Renal cortical epithelial cell (primary cell): ENCODE measurements around the gene GPR89A. TPM values are rescaled to one million over a fixed set of nuclear protein-coding genes. Genes with fewer than 3 reads are reported as not detected.
"Not testable (repeated sequence)": the region's sequence is repeated elsewhere in the genome, so short reads cannot be mapped to it uniquely, and the experiment has no call there.

Source experiments
- DNase-seq: peaks from one replicate; pipeline ENCODE4 v3.0.0-alpha.2; 2011; ENCODE audit warnings: low read depth
- total RNA-seq: library from RNA; depleted of rRNA; stranded (reverse); fragments of >200 nt; gene quantifications from 2 replicates; pipeline ENCODE4 v1.2.3, GENCODE V29; 2014

GPR89A gene
- total RNA-seq, 1 donor from 2014 or later = 44.6 TPM

DNA sequence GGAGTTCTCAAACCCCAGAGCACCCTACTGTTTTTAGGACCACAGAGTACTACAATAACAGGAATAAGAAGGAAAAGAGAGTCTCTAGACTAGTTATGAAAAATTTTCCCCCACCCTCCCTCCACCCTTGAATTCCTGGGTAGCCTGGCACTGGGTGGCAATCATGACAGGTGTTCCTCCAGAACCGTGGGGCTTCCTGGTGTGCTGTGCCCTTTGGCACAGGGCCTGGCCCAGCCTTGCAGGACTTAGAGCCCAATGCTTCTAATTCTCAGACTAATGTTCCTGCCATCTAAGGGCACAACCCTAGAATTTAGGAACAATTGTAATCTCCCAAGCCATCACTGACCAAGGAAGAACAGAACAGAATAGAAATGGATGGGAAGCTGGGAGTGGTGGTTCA, 110.0 kb downstream of the GPR89A start:
- no peak for DNase-seq

DNA sequence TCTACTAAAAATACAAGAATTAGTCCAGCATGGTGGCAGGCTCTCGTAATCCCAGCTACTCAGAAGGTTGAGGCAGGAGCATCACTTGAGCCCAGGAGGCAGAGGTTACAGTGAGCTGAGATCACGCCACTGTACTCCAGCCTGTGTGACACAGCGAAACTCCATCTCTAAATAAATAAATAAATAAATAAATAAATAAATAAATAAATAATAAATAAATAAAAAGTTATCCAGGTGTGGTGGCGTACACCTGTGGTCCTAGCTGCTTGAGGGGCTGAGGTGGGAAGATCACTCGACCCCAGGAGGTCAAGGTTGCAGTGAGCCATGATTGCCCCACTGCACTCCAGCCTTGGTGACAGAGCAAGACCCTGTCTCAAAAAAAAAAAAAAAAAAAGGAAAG, 110.7 kb downstream of the GPR89A start:
- DNase-seq = not testable (repeated sequence)

DNA sequence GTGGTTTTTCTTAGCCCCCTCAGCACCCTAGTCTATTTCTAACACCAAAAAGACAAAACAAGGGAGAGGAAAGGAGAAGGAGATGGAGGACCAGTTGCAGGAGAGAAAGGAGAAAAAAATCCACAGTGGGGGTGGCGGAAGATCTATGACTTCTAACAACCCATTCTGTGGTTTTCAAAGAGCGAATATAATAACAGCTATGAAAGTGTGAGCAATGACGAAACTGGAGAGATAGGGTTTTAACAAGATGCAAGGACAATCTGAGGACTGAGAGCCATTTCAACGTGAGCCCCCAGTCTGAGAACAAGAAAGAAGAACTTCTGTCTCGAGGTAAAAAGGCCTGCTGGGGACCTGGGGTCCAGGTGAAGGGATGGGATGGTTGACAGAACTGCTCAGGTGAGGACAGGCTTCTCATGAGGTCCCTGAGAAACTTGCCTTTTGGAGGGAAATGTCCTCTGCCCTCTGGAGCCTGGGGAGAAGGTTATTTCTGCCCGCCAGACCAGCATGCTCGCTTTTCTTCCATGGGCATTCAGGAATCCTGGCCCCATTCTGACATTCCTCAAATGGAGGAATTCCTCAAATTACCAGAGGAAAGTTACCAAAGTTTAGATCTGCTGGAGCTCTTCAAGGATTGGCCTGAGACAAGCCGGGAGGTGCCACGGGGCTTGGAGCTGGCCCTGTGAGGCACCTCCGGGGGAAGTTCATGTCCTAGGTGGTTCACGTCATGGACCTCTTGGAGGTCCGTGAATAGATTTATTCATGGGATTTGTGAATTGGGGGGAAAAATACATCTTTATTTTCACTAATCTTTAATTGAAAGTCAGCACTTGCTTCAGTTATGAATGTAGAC, 111.7 kb downstream of the GPR89A start, which contains the start of gene CD160:
Gene CD160 (plus strand): TSS at position 270 of the 850 bp plus-strand sequence. CDS start 8,829 bp downstream, outside the sequence.
- no peak for DNase-seq

Other genes with a start within 250 kb of the GPR89A start
- 1.7 and 13.5 TPM in 2 replicates for gene NBPF20, start 182.4 kb upstream of the GPR89A start, total RNA-seq
- gene PDZK1, start 99.4 kb downstream of the GPR89A start, total RNA-seq = 34.4 and 229 TPM in 2 replicates
- 0.20 TPM in 1 of 2 replicates, not detected in the other for gene CD160, start 111.5 kb downstream of the GPR89A start, total RNA-seq
- 17.7 and 28.7 TPM in 2 replicates for gene RNF115, start 216.1 kb downstream of the GPR89A start, total RNA-seq
- gene POLR3C, start 216.2 kb downstream of the GPR89A start, total RNA-seq = 43.1 and 48.8 TPM in 2 replicates
- 5.6 and 9.2 TPM in 2 replicates for gene NUDT17, start 237.6 kb downstream of the GPR89A start, total RNA-seq